Right lung (tissue), 5 donors: ENCODE measurements around the gene EML1. TPM values are rescaled to one million over a fixed set of nuclear protein-coding genes. Genes with fewer than 3 reads are reported as not detected.
A peak's percentile ranks its signal among the peaks of the same experiment; 100 is the strongest.

Source experiments
- DNase-seq, 2 donors: peaks; one replicate each; pipeline ENCODE4 v3.0.0-alpha.2; 2013
- polyA plus RNA-seq, 5 donors: library from polyadenylated mRNA; unstranded; fragments of 120-200 nt; gene quantifications; one replicate each; pipeline versions ENCODE4 v1.2.1 to v1.2.3, GENCODE V29; 2013; ENCODE audit warnings: inconsistent platforms in 1 of 5, low replicate concordance in 1 of 5; ENCODE audit not compliant: insufficient read length in 5 of 5, insufficient read depth in 1 of 5

Gene EML1
- polyA plus RNA-seq, 5 donors, result 32.8 to 46.8 (median 39.7) TPM

- no peak for DNase-seq
Observed at GRCh38 chr14:99777951-99778350, 15.3 kb upstream of the EML1 start.

GRCh38 chr14:99779751-99780150 is 13.5 kb upstream of the EML1 start:
- no peak for DNase-seq

- DNase-seq, result no peak
Observed at GRCh38 chr14:99780690-99781089, 12.5 kb upstream of the EML1 start.

GRCh38 chr14:99781091-99781490 is 12.1 kb upstream of the EML1 start:
- no peak for DNase-seq

DNA sequence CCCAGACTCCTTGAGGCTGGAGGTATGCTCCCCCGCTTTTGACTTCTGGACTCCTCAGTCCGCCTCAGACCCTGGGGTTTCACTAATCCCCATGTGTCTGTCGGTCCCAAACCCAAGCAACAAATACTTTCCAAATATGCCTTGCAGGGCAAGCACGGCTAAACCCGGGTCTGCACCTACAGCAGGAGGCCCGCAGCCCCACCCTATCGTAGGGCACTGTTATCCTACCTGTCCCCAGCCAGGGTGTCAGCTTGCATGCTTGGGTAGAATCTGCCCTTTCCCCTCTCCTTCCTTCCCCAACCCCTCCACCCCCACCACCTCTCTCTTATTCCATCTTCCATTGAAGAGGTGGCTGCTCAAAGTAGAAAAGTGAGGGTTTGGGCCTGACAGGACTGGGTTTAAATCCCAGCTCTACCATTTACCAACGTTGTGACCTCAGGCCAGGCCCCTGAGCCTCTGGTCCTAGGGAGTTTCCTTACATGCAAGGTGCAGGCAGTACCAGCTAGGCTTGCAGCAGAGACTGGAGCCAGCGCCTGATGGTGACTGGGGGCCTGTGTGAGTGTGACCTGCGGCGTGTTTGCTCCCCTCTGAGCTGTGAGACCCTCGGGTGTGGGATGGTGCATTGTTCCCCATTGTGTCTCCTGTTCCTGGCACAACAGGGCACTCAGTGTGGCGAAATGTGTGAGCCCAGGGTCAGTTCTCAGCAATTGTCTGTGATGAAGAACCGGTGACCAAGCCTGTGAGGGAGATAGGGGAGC is 11.2 kb upstream of the EML1 start:
- no peak for DNase-seq

DNA sequence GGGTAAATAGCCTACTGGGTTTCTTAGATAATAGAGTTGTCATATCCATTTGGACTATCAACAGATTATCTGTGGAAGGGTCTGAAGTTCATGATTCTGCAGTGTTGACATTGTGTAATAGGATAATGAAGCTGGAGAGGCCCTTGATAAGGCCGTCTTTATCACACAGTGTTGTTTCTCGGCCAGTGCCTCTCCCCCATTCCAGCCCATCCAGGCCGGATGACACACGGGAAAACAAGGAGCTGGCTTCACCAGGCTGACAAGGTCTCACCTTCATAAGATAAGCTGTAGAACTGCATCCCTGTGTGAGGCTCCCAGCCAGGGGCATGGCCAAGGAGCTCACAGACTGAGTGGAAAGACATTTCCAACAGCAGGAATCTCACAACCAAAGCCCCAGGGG is 8.7 kb upstream of the EML1 start:
- no peak for DNase-seq

DNA sequence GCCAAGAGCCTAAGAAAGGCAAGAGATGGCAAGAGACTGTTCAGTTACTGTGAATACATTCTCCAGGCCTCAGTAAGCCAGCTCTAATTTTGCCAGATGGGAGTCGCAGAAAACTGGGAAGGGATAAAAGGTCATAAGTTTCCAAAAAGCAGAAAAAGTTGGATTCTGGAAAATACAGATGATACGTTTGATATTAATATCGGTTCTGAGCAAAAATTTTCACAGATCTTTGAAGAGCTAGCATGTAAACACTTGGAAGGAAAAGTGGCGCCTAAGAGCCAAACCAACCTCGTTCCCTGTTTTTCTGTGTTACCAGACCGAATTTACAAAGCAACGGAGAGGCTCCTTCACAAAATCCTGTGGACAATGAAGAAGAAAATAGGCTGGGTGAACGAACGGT is 7.8 kb upstream of the EML1 start:
- DNase-seq, result no peak

DNA sequence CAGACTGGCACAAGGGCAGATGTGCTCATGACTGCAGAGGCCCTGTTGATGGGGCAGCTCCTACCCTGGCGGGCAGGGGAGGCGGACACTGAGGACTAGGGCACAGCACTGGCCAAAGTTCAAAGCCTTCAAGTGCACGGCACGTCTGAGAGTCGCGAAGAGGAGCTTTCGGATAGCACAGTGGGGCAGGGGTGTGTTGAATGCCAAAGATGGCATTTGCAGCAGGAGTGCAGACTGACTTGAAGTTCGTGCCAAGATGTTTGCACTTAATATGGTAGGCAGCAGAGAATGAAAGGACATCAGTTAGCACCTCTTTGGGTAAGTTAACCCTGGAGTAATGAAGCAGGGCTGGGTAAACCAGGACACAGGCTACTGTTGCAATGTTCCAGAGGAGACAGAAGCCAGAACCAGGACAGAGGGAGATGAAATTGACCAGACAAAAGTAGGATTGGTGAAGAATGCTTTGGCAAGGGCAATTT is 6.7 kb upstream of the EML1 start:
- DNase-seq, result no peak

- no peak for DNase-seq
Observed at GRCh38 chr14:99788713-99789112, 4.5 kb upstream of the EML1 start.

DNA sequence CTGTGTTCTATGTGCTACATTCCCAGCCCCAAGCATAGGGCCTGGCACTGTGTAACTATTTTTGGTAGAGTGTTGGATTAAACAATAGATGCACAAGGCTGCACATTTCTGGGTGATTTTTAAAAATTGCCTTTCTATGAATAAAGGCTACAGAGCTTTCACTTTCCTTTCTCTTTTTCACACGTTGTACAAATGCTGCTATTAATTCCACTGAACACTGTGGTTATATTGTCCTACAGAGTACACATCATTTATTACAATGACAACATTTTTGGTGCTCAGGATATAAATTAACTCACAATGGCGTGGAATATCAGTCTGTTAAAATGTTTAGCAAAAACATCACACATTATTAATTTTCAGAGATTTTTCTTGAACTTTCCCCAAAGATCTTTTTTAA is 3.6 kb upstream of the EML1 start:
- no peak for DNase-seq

- no peak for DNase-seq
Observed at GRCh38 chr14:99790201-99790977, 2.8 kb upstream of the EML1 start.

DNA sequence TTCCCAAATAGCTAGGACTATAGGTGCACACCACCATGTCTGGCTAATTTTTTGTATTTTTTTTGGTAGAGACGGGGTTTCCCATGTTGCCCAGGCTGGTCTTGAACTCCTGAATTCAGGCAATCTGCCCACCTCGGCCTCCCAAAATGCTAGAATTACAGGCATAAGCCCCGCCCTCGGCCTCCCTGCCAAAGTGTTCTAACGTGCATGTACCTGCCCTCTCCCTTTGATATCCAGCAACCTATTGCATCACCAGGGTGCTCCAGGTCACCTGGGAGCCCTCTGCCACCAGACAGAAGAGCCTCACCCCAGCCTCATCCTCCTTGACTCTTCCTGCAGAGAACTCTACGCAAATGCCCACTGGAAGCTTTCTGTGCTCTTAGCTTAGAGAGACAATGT is 2.2 kb upstream of the EML1 start:
- no peak for DNase-seq

DNA sequence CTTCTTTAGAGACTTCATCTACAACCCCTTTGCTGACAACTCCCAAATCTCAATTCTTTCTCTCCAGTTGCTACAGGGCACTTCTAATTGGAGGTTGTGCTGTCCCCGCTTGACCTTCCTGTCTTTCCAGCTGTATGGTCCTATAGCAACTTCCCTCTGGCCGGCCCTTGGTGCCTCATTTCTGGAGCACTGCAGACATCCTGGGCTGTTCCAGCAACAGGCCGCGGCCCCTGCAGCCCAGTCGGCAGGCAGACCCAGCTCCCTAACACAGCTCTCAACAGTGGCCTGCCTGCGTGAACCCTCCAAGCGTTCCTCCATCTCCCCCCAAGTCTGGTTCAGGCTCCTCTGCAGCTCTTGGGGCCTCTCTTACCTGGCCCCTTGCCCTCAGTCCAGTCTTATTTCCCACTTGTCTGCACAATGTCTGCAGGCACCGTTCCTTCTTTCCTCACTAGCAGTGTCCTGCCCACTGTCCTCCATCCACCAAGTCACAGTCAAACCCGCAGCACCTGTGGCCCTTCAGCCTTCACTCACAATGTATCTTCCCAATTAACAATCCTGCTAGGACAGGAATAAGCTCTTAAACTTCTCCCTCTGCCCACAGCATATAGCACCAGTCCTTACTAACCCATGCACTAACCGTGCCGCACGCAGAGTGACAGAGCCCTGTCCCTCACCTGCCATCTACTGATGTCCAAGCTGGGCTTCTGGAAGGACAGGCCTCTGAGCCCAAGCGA is 1.6 kb upstream of the EML1 start:
- no peak for DNase-seq

GRCh38 chr14:99792210-99792535 is 1.0 kb upstream of the EML1 start:
- no peak for DNase-seq

GRCh38 chr14:99792551-99793212 is 531 bp upstream of the EML1 start:
- peak; percentile 37 to 57 for DNase-seq

DNA sequence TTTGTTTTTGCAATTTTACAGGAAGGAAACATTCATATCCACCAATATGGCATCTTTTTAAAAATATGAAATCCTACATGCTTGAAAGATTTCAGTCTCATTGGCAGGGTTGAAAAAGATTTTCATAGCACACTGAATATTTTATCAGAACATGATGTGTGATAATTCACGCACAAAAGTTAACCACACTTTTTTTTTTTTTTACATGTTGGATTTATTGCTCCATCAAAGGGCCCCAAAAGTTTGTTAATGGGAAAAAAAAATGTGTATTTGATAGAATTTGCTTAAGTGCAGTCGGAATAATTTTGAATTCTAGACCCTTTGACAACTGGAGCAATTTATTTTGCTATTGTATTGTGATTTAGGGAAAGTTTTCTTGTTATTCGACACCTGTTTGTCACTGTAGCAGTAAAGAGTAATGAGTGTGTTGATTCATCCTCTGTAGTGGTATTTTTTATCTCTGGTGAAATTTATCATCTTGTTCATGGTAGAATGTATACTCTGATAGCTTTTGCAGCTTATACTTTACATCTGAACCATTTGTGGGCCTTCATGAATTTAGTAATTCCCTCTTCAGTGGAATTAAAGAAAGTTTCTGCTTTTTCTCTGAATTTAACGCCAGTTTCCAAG is 1.1 kb downstream of the EML1 start:
- no peak for DNase-seq

DNA sequence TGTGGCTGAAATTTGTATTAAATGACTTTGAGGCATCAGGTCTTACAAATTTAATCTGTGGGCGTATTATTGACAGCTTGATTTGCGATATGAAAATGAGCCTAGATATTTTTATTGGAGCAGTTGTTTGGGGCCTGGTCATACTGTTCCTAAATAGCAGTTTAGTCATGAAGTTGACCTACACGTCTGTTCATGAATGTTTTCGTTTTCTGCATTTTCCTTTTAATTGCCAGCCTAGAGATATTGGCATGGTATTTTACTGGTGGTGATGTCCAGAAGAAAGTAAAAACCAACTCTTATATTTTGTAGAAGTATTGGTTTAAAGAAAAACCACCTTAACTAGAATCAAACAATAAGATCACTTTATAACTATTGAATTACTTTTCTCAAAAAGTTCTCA is 1.8 kb downstream of the EML1 start:
- no peak for DNase-seq

GRCh38 chr14:99797231-99797630 is 4.0 kb downstream of the EML1 start:
- DNase-seq, result no peak

- DNase-seq, result no peak
Observed at GRCh38 chr14:99800781-99801180, 7.6 kb downstream of the EML1 start.

- DNase-seq, result no peak
Observed at GRCh38 chr14:99802301-99803105, 9.3 kb downstream of the EML1 start.
